GM19238 (cell line): ENCODE results near the gene CLEC16A.
"Not testable (repeated sequence)": the region's sequence is repeated elsewhere in the genome, so short reads cannot be mapped to it uniquely, and the experiment has no call there.

Experiments used
- DNase-seq: peaks from one replicate; pipeline ENCODE4 v3.0.0; 2011; ENCODE audit warnings: low spot score; ENCODE audit not compliant: insufficient read length

Gene CLEC16A

DNA sequence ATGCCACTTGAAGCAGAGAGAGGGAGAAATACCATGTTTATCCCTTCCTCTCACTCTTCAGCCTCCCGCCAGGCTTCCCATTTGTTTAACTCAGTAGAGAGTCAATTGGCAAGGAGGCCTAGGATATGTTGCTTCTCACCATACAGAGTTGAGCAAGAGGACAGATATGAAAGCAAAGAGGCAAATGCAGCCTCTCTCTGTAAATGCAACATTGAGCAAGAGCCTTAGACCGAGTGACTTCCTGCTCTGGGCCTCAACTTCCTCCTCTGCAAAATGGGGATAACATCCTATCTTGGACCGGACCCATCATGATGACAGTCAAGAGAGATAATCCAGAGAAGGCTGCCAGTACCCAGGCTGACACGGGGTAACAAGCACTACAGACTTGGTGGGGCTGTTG lies 274.8 kb downstream of the CLEC16A start:
- DNase-seq, result no peak

GRCh38 chr16:11220507-11220906 lies 276.1 kb downstream of the CLEC16A start:
- DNase-seq, result not testable (repeated sequence)

DNA sequence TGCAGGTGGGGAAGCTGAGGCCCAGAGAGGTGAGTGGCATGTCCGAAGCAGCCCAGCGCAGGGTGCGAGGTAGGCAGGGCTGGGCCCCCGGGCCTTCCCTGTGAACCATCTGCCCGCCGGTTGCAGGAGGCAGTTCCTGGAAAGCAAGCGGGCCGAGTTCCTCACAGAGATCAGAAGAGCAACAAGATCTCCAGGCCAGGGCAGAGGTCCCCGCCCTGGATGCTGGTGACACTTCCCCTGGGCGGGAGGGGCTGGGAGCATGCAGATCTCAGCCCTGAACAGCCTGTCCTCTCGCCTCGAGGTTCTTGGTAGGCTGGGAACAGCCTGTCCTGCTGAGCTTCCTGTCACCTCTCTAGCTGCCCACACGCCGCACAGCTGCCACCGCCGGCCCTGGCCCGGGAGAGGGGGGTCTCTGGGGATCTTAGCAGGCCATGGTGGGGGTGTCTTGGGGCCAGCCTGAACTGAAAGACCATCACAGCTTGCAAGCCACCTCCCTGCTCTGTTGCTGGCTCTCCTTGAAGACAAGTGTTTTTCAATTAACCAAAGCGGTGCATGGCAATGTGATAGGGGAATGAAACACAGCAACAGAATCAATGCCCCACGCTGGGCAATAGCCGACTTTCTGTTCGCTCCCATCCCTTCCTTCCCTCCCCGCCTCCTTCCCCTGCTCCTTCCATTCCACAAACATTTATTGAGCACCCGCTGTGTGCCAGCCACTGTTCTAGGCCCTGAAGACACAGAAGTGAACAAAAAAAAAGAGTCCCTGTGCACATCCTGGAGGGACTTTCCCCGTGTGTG lies 279.9 kb downstream of the CLEC16A start:
- DNase-seq, result peak; percentile 75

- peak; percentile 97 for DNase-seq
These were observed 280.7 kb downstream of the CLEC16A start for GRCh38 chr16:11224894-11225676.

GRCh38 chr16:11225677-11226549 lies 281.5 kb downstream of the CLEC16A start:
- DNase-seq, result no peak

DNA sequence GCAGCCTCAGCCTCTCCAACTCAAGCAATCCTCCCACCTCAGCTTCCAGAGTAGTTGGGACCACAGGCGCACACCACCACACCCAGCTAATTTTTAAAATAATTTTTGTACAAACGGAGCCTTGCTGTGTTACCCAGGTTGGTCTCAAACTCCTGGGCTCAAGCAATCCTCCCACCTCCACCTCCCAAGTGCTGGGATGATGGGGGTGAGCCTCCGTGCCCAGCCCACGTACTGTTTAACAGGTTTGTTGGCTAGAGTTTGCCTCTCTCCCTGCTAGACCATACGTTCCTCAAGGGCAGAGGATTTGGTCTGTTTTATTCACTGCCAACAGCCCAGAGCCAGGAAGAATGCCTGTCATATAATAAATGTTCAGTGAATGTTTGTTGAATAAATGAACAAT lies 285.1 kb downstream of the CLEC16A start:
- no peak for DNase-seq

- DNase-seq, result no peak
These were observed 285.5 kb downstream of the CLEC16A start for GRCh38 chr16:11229906-11230305.

DNA sequence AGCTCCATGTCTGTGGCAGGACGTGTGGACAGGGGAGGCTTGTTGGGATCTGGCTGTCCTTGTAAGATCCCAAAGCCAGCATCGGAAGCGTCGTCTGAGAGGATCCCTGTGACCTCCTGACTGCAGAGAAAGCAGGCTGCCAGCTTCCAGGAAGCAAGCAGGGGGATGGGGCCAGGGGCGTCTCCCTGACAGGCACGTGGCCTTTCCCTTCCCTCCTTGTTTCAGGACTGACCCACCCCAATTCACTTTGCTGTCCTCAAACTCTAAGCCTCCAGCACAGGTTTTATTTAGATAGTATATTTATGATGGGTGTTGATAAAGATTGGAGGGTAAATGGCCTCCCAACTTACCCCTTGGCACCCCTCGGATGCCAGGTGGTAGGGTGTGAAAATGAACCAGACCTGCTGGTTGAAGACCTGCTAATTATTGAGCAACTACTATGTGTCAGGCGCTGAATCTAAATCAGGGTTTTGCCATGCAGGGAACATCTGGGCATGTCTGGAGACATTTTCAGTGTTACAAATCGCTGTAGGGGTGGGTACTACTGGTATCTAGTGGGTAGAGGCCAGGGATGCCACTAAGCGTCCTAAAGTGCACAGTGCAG lies 287.1 kb downstream of the CLEC16A start:
- no peak for DNase-seq
